ENCODE measurements around the gene LSR. TPM values are rescaled to one million over a fixed set of nuclear protein-coding genes. Genes with fewer than 3 reads are reported as not detected.

Gene LSR
- polyA plus RNA-seq, 3 donors: 0.08 to 0.17 TPM; not detected in 1

- Mint-ChIP-seq H3K27me3 (ENCODE audit: low read depth in 3 of 3) (peaks cover 10 to 17% (median 15%) of the 10 kb centered on the region in 3 donors), H3K36me3 (no peaks in the 10 kb centered on the region), H3K27ac (no peak overlapping the region), H3K9me3 (peaks cover 0 to 2% (median 0%) of the 10 kb centered on the region in 7 donors), H3K4me1 (peaks cover 13% of the 10 kb centered on the region), H3K4me3 (no peak overlapping the region)
- Histone ChIP-seq H3K27me3 (ENCODE audit: control insufficient read depth in 2 of 2, insufficient read depth in 2 of 2, low read length in 2 of 2) (peaks cover 0 to 7% of the 10 kb centered on the region in 2 donors), H3K4me1 (ENCODE audit: control insufficient read depth in 1 of 2, insufficient read depth in 2 of 2, low read length in 2 of 2) (peaks cover 12 to 13% of the 10 kb centered on the region in 2 donors), H3K79me2 (ENCODE audit: insufficient read depth, low read length) (no peaks in the 10 kb centered on the region), H4K20me1 (ENCODE audit: insufficient read depth, low read length) (no peaks in the 10 kb centered on the region), H3K4me2 (replicated peaks; ENCODE audit: extremely low read depth, low read length, poor library complexity, severe bottlenecking) (no peak overlapping the region), H3K27ac (ENCODE audit: low read depth in 1 of 2, low read length in 2 of 2) (no peak overlapping the region), H3K36me3 (replicated peaks in 1 of 2; ENCODE audit: control insufficient read depth in 1 of 2, insufficient read depth in 2 of 2, low read length in 2 of 2) (no peaks in the 10 kb centered on the region), H3K4me3 (replicated peaks in 1 of 3; ENCODE audit: low read depth in 2 of 3, low read length in 3 of 3) (no peak overlapping the region), H3K9me3 (replicated peaks in 1 of 2; ENCODE audit: control insufficient read depth in 1 of 2, insufficient read depth in 1 of 2, low read length in 2 of 2) (no peaks in the 10 kb centered on the region), H2AFZ (ENCODE audit: insufficient read depth, low read depth, low read length, poor library complexity, severe bottlenecking) (no peak overlapping the region), H3K9ac (ENCODE audit: insufficient read depth, low read length, poor library complexity, severe bottlenecking) (no peak overlapping the region)
- no peak for DNase-seq
- intact Hi-C loops (cut with micrococcal nuclease): no loop called here
- 90% methylated on average over 3 of the region's 17 CpGs for WGBS (ENCODE audit: insufficient coverage)
- TF ChIP-seq CTCF (IDR thresholded peaks at IDR 0.05): no peak
Measured at GRCh38 chr19:35293808-35294207, 45.0 kb downstream of the LSR start.

GRCh38 chr19:35294328-35294727 is 45.5 kb downstream of the LSR start:
- H3K4me2 ChIP-seq (replicated peaks; ENCODE audit: extremely low read depth, low read length, poor library complexity, severe bottlenecking): no peak overlapping the region
- TF ChIP-seq CTCF (IDR thresholded peaks at IDR 0.05): no peak
- H3K9ac ChIP-seq (ENCODE audit: insufficient read depth, low read length, poor library complexity, severe bottlenecking): no peak overlapping the region
- Mint-ChIP-seq H3K27me3 (ENCODE audit: low read depth in 3 of 3) (peaks cover 10 to 17% (median 15%) of the 10 kb centered on the region in 3 donors), H3K4me3 (no peak overlapping the region), H3K9me3 (peaks cover 0 to 2% (median 0%) of the 10 kb centered on the region in 7 donors), H3K36me3 (no peaks in the 10 kb centered on the region), H3K27ac (no peak overlapping the region), H3K4me1 (peaks cover 13% of the 10 kb centered on the region)
- H3K79me2 ChIP-seq (ENCODE audit: insufficient read depth, low read length): no peaks in the 10 kb centered on the region
- H3K27me3 ChIP-seq (ENCODE audit: control insufficient read depth in 2 of 2, insufficient read depth in 2 of 2, low read length in 2 of 2): peaks cover 0 to 7% of the 10 kb centered on the region in 2 donors
- intact Hi-C loops (cut with micrococcal nuclease): no loop called here
- no peaks in the 10 kb centered on the region for H3K9me3 ChIP-seq (replicated peaks in 1 of 2; ENCODE audit: control insufficient read depth in 1 of 2, insufficient read depth in 1 of 2, low read length in 2 of 2)
- H2AFZ ChIP-seq (ENCODE audit: insufficient read depth, low read depth, low read length, poor library complexity, severe bottlenecking): no peak overlapping the region
- no peak overlapping the region for H3K27ac ChIP-seq (ENCODE audit: low read depth in 1 of 2, low read length in 2 of 2)
- H3K36me3 ChIP-seq (replicated peaks in 1 of 2; ENCODE audit: control insufficient read depth in 1 of 2, insufficient read depth in 2 of 2, low read length in 2 of 2): no peaks in the 10 kb centered on the region
- H4K20me1 ChIP-seq (ENCODE audit: insufficient read depth, low read length): no peaks in the 10 kb centered on the region
- peaks cover 12 to 13% of the 10 kb centered on the region in 2 donors for H3K4me1 ChIP-seq (ENCODE audit: control insufficient read depth in 1 of 2, insufficient read depth in 2 of 2, low read length in 2 of 2)
- H3K4me3 ChIP-seq (replicated peaks in 1 of 3; ENCODE audit: low read depth in 2 of 3, low read length in 3 of 3): no peak overlapping the region
- 64% methylated on average over 2 of the region's 3 CpGs for WGBS (ENCODE audit: insufficient coverage)
- DNase-seq: no peak

Data from CD14-positive monocyte (primary cell).